Right lobe of liver (tissue), 4 donors: ENCODE data around the gene PCDHGA3.

ENCODE experiments used
- CTCF ChIP-seq, 4 donors: fragments of 200-600 bp in 3 of 4; fragments of 450-650 bp in 1 of 4; IDR thresholded peaks; one replicate each; pipeline versions ENCODE4 v1.5.1 to v1.8.0; 2016 to 2022; ENCODE audit warnings: antibody characterized with exemption in 4 of 4, mild to moderate bottlenecking in 2 of 4
- POLR2A ChIP-seq: fragments of 450-650 bp; IDR thresholded peaks from one replicate; pipeline ENCODE4 v1.6.1; 2017; ENCODE audit warnings: antibody characterized with exemption, mild to moderate bottlenecking
- donor health status: DM: no; HTN: no; CAD: no.
- donor health status: DM: no; HTN: no; CAD: no.
- donor health status: DM: no; HTN: yes; CAD: no.

- TF ChIP-seq CTCF (IDR thresholded peaks at IDR 0.05) (no peak), POLR2A (no peak)
Observed at GRCh38 chr5:141393267-141393666, 49.6 kb downstream of the PCDHGA3 start.
